HEK293T (cell line): ENCODE measurements around the gene SGCE.

ENCODE experiments used
- ARNT ChIP-seq: fragments of 450-650 bp; IDR thresholded peaks from 2 replicates; pipeline ENCODE4 v1.6.1; 2017; ENCODE audit warnings: mild to moderate bottlenecking
- BHLHE40 ChIP-seq: fragments of 450-650 bp; IDR thresholded peaks from 2 replicates; pipeline ENCODE4 v1.6.1; 2016; ENCODE audit warnings: mild to moderate bottlenecking, moderate library complexity, borderline replicate concordance
- CTBP1 ChIP-seq: fragments of 450-650 bp; IDR thresholded peaks from 2 replicates; pipeline ENCODE4 v1.6.1; 2016; ENCODE audit warnings: borderline replicate concordance
- ELF4 ChIP-seq: fragments of 450-650 bp; IDR thresholded peaks from 2 replicates; pipeline ENCODE4 v1.6.1; 2017; ENCODE audit warnings: antibody characterized with exemption
- FOXK2 ChIP-seq: fragments of 450-650 bp; IDR thresholded peaks from 2 replicates; pipeline ENCODE4 v1.6.1; 2016; ENCODE audit warnings: mild to moderate bottlenecking
- FOXM1 ChIP-seq: fragments of 450-650 bp; IDR thresholded peaks from 2 replicates; pipeline ENCODE4 v1.6.1; 2017; ENCODE audit warnings: mild to moderate bottlenecking, borderline replicate concordance
- L3MBTL2 ChIP-seq: fragments of 450-650 bp; conservative IDR thresholded peaks from 2 replicates; pipeline ENCODE4 v1.6.1; 2016; ENCODE audit warnings: mild to moderate bottlenecking
- LEF1 ChIP-seq: fragments of 450-650 bp; IDR thresholded peaks from 2 replicates; pipeline ENCODE4 v1.6.1; 2017; ENCODE audit warnings: mild to moderate bottlenecking, borderline replicate concordance
- PKNOX1 ChIP-seq: fragments of 450-650 bp; IDR thresholded peaks from 2 replicates; pipeline ENCODE4 v1.6.1; 2016
- SP1 ChIP-seq: fragments of 450-650 bp; IDR thresholded peaks from 2 replicates; pipeline ENCODE4 v1.6.1; 2017
- SUZ12 ChIP-seq: fragments of 450-650 bp; IDR thresholded peaks from 2 replicates; pipeline ENCODE4 v1.6.1; 2016; ENCODE audit warnings: mild to moderate bottlenecking
- TARDBP ChIP-seq: fragments of 450-650 bp; IDR thresholded peaks from 2 replicates; pipeline ENCODE4 v1.6.1; 2016
- ZNF384 ChIP-seq: fragments of 450-650 bp; IDR thresholded peaks from 2 replicates; pipeline ENCODE4 v1.6.1; 2016

DNA sequence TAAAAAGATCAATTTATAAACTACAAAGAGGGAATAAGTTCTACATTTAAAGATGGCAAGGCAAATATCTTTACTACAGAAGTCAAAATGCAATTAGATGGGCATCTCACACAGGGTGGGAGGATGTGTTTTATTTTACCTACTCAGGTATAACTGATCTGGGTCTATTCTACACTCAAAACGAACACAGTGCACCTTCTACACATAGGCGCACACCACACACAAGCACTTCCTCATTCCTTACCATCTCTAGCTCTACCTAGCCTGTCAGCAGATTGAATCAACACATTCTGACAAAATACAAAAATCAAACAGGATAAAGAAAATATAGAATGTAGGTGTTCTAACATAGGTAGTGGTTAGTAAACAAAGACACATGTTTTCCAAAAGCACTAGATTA, 64.8 kb downstream of the SGCE start:
- TF ChIP-seq SP1: no peak
- no peak for TF ChIP-seq TARDBP
- no peak for TF ChIP-seq SUZ12
- TF ChIP-seq LEF1: no peak
- no peak for TF ChIP-seq FOXM1
- no peak for TF ChIP-seq PKNOX1
- TF ChIP-seq FOXK2: no peak
- no peak for TF ChIP-seq BHLHE40
- TF ChIP-seq CTBP1: no peak
- TF ChIP-seq L3MBTL2: no peak
- no peak for TF ChIP-seq ZNF384
- TF ChIP-seq ELF4: no peak
- TF ChIP-seq ARNT: no peak
